GM11168 (cell line): ENCODE results near the gene MEGF11.
"Not testable (repeated sequence)": the region's sequence is repeated elsewhere in the genome, so short reads cannot be mapped to it uniquely, and the experiment has no call there.

ENCODE experiments used
- in situ Hi-C: fragments of 300-500 bp; cut with MboI; formaldehyde crosslinking; loops from one replicate; pipeline ENCODE4 v1.12.0; 2022; ENCODE audit warnings: low sequenced_read_pairs; ENCODE audit not compliant: unreplicated experiment

Gene MEGF11

DNA sequence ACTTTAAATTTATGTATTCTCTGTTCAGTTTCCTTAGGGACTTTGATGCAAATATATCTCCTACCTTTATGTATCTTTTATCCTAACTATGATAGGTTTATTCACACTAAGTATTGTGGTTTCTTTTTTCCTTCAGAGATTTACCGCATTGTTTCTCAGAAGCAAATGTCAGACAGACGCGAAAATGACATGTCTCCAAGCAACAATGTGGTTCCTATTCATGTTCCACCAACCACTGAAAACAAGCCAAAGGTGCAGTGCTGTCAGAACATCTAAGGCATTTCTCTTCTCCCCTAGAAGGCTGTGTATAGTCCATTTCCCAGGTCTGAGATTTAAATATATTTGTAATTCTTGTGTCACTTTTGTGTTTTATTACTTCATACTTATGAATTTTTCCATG is 366.0 kb downstream of the MEGF11 start:
- in situ Hi-C loops, result no loop called here

DNA sequence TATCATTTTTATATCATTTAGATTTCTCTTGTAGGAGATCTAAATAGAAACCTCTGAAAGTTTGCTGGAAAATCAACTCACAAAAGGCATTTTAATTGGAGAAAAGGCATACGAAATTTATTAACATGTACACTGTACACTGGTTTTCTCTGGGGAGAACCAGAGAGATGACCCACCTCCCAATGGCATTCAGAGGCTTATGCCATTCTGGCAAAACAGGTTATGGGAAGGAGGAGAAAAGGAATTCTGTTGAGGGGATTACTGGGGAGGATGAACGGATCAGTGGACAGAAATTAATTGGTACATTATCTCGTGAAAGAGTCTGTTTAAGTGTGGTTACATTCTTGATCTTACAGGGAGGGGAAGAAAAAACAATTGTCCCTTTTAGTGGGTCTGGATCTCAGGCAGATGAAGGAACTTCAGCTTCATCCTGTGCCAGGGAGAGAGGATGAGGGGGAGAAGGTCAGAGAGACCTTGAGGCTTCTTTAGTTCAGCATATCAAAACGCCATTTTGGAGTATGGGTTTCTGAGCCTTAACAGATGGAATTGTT is 367.8 kb downstream of the MEGF11 start:
- in situ Hi-C loops, result no loop called here

- in situ Hi-C loops, result no loop called here
Observed at GRCh38 chr15:65884511-65884910, 369.0 kb downstream of the MEGF11 start.

DNA sequence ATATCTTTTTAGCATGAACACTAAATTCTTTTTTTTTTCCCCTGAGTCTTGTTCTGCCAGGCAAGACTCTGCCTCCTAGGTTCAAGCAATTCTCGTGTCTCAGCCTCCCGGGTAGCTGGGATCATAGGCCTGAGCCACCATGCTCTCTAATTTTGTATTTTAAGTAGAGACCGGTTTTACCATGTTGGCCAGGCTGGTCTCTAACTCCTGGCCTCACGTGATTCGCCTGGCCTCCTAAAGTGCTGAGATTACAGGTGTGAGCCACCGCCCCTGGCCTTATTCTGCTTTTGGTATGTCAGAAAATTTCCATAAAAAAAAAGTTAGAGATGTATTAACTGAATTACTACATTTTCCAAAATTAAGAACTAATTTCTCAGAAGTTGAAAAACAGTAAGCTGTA is 370.0 kb downstream of the MEGF11 start:
- in situ Hi-C loops, result no loop called here

GRCh38 chr15:65881766-65882434 is 371.6 kb downstream of the MEGF11 start:
- in situ Hi-C loops, result no loop called here

DNA sequence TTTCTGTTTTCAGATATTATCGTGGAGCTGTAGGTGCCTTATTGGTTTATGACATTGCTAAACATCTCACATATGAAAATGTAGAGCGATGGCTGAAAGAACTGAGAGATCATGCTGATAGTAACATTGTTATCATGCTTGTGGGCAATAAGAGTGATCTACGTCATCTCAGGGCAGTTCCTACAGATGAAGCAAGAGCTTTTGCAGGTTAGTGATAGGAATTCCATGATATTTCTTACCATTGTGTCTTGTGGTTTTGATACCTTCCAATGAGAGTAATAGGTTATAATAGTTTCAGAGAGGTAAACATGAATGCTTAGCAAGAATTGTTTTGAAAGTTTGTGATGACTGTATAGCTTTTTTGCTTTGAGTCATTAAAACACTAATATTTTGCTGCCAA is 375.8 kb downstream of the MEGF11 start:
- in situ Hi-C loops, result no loop called here

DNA sequence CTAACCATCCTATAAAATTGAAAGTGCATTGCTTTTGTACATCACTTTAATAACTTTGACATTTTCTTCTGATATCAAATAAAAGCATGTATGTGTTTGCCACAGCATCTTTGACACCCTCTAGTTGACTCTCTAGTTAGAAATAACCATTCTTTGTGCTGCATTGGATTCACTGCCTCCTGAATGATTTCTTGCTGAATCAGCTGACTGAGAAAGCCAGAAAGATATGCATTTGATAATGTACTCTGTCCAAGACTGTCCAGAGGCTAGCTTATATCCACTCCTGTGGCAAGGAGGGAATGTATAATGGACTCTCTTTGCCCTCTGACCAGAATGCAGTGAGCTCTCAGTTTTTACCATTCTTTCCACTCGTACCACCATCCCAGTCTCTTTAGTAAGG is 378.1 kb downstream of the MEGF11 start:
- in situ Hi-C loops, result no loop called here

GRCh38 chr15:65873256-65873655 is 380.3 kb downstream of the MEGF11 start:
- in situ Hi-C loops, result no loop called here

DNA sequence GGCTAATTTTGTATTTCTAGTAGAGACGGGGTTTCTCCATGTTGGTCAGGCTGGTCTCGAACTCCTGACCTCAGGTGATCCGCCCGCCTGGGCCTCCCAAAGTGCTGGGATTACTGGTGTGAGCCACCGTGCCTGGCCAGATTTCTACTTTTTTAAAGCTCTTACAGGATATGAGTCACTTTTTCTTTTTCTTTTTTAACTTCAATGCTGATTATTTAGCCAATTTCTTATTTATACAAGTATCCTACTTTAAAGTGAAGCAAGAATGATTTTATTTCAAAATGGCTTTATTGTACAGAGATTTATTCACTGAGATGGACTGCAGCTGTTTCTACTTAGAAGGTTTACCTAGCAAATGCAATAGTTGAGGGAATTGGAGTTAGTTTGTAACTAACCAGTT is 381.0 kb downstream of the MEGF11 start:
- in situ Hi-C loops, result not testable (repeated sequence)

DNA sequence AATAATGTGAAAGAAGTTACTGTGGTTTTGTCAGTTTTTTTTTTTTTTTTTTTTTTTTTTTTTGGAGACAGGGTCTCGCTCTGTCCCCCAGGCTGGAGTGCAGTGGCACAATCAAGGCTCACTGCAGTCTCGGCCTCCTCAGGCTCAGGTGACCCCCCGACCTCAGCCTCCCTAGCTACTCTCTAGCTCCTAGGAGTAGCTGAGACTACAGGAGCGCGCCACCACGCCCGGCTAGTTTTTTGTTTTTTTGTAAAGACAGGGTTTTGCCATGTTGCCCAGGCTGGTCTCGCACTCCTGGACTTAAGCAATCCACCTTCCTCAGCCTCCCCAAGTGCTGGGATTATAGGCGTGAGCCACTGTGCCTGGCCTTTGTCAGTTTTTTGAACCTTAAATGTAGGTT is 381.7 kb downstream of the MEGF11 start:
- in situ Hi-C loops, result not testable (repeated sequence)

DNA sequence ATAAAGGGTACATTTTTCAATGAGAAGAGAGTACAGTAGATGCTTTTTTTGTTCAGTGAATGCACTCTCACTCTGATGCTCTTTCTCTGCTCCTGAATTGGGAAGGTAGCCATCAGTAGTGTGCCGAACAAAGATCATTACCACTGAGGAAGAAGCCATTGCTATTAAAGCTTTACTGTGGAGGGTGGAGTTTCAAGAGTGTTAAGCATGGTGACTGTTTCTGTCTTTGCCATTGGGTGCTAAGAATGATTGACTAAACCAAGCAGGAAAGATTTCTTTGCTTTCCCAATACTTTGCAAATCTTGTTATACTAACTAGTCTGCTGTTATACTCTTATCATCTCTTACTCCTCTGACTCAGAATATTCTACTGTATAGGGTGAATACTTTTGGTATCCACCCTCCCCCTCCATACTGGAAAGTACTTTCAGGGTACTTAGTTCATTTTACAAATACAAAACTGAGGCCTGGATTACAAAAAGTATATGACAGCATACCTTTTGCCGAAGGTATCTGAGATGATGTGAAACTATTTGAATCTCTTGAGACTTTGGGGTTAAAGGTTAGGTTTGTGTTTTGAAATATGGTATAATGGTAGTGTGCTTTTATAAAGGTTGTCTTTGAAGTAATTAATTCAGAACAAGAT is 382.5 kb downstream of the MEGF11 start:
- in situ Hi-C loops, result no loop called here

DNA sequence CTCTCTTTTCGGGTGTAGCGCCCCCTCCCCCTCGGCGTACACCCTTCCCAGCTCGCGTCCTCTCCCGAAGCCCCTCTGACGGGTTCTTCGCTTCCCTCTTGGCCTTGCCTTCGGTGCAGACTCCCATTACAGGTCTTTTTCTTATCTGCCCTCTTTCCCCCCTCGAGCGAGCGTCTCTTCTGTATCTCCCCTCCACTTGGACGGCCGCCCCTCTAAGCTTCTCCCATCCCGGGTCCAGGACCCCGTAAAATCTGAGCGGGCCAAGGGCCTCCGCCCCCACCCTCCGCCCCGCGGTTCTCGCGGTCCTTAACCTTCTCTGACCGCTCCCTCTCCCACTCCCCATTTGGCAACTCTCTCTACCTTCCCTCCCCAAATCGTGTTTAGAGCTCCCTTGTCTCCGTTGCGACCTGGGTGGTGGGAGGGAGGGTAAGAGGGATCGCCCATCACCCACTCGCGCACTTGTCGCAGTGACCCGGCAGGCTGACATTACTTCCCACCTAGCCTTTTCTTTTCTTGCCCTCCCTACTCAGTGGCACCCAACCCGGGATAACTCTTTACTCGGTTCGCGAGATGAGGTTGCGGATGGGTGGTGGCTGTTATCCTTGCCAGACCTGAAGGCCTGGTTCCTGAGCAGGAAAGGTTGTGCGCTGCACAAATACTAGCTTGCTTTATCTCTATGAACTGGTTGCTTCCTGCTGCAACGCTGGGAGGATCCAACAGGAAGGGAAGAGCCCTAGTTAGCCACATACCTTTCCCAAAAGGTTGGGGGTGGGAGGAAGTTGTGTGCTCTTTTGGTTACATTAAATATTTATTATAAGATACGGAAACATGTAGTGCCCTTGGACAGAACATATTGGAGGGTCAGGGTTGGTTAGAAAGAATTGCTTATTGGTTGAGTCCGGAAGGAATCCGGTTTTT is 383.3 kb downstream of the MEGF11 start:
- in situ Hi-C loops, result no loop called here

GRCh38 chr15:65869126-65869953 is 384.2 kb downstream of the MEGF11 start, which contains the start of gene RAB11A:
TSS of gene RAB11A (plus strand) at chr15:65869491. CDS start at chr15:65869586, 95 bp downstream.
- in situ Hi-C loops, result no loop called here

- in situ Hi-C loops, result no loop called here
Observed at GRCh38 chr15:65868546-65869125, 384.9 kb downstream of the MEGF11 start.

GRCh38 chr15:65867933-65868332 is 385.6 kb downstream of the MEGF11 start:
- in situ Hi-C loops, result not testable (repeated sequence)

DNA sequence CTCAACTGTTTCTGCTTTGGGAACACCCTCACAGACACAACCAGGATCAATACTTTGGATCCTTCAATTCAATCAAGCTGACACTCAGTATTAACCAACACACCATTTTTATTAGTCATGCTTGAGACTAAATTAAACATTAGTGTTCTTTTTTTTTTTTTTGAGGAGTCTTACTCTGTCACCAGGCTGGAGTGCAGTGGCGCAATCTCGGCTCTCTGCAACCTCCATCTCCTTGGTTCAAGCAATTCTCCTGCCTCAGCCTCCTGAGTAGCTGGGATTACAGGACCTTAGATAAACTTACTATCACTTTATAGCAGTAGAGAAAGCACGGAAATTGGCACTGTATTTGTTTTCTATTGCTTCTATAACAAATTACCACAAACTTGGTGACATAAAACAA is 386.3 kb downstream of the MEGF11 start:
- in situ Hi-C loops, result no loop called here

DNA sequence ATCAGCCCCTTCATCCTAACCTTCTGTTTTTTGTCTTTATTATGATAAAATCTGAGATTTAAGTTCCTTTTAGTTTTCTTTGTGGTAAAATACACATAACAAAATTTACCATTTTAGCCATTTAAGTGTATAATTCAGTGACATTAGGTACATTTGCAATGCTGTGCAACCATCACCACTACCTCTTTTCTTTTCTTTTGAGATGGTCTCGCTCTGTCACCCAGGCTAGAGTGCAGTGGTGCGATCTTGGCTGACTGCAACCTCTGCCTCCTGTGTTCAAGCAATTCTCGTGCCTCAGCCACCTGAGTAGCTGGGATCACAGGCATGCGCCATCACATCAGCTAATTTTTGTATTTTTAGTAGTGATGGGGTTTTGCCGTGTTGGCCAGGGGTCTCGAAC is 390.4 kb downstream of the MEGF11 start:
- in situ Hi-C loops, result no loop called here

DNA sequence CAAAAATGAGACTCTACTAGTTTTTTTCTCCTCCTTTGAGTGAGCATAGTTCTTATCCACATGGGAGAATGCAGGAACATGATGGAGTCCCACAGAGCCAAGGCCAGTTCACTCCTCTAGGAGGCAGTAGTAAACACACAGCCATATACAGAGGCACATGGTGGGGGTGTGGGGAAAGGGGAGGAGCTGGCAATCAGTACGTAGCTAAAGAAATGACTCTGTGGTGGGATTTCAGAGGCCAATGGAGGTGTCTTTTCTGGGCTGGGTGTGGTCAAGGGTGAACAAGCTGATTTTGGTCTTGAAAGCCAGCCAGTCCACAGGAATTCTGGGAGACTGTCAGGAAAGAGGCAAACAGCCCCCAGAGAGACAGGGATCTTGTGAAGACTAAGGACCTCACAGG is 390.9 kb downstream of the MEGF11 start:
- in situ Hi-C loops, result no loop called here

DNA sequence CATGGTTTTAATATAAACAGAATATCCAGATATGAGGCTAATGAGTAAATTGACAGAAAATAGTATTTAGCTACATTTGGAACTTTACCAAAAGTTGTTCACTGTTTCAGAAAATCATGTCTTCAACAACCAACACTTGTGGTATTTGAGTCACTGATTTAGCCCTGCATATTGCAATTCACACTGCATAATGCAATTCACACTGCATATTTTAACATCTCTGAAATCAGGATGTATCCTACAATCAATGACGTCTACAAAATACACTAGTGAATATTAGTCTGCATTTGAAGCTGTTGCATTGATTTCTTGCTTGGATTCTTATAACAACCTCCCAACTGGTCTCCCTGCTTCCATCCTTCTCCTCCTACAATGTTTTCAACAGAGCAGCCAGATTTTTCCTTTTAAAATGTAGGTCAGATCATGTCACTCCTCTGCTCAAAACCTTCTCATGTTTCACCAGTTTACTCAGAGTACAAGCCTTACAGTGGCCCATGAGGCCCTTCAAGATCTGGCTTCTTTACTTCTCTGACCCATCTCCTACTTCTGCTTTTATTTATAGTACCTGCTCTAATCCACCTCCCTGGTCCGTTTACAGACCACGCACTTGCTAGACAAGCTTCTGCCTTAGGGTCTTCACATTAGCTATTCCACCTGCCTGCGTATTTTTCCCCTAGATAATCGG is 395.7 kb downstream of the MEGF11 start:
- in situ Hi-C loops, result no loop called here
